DMS 273 (cell line): Measurements from ENCODE around the gene CXorf51A.
A peak's percentile ranks its signal among the peaks of the same experiment; 100 is the strongest.
"Not testable (repeated sequence)": the region's sequence is repeated elsewhere in the genome, so short reads cannot be mapped to it uniquely, and the experiment has no call there.

Experiments used
- DNase-seq: peaks from one replicate; lab custom pipeline; 2025; ENCODE audit not compliant: unreplicated experiment; lab: John Stamatoyannopoulos, UW

CXorf51A gene

DNA sequence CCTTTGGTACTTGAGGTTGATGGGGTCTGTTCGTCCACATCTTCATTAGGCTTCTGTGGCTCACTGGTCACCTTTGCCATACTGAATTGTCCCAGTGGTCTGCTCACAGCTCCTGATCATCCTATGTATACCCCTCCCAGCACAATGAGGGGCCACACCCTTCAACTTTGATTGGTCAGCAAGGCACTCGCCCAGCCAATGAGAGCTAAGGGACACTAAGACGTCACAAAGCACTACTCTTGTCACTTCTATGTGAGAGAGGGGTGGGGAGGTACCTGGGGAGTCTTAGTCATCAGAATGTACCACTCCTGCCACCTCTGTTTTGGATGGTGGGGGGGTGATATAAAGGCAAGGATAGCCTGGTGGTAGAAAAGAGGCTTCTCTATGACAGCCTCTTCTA is at the start of gene CXorf51A:
Gene CXorf51A, minus strand, starts transcription at position 101 of the 400 bp plus-strand sequence. Its CDS starts 21 bp downstream, at position 80.
- DNase-seq: not testable (repeated sequence)

GRCh38 chrX:146863566-146863965 is 49.0 kb upstream of the CXorf51A start:
- DNase-seq: peak; percentile 34

GRCh38 chrX:146854281-146854680 is 39.7 kb upstream of the CXorf51A start:
- no peak for DNase-seq

GRCh38 chrX:146831994-146832393 is 17.4 kb upstream of the CXorf51A start:
- no peak for DNase-seq

DNA sequence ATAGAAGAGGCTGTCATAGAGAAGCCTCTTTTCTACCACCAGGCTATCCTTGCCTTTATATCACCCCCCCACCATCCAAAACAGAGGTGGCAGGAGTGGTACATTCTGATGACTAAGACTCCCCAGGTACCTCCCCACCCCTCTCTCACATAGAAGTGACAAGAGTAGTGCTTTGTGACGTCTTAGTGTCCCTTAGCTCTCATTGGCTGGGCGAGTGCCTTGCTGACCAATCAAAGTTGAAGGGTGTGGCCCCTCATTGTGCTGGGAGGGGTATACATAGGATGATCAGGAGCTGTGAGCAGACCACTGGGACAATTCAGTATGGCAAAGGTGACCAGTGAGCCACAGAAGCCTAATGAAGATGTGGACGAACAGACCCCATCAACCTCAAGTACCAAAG is 5.1 kb downstream of the CXorf51A start, which contains the start of gene CXorf51B:
Gene CXorf51B, plus strand, starts transcription at position 301 of the 400 bp plus-strand sequence. Its CDS starts 21 bp downstream, at position 322.
- DNase-seq: not testable (repeated sequence)
